KOPT-K1 (cell line): ENCODE results near the gene ANKLE2.
"Not testable (repeated sequence)": the region's sequence is repeated elsewhere in the genome, so short reads cannot be mapped to it uniquely, and the experiment has no call there.

Experiments used
- H3K27ac ChIP-seq: fragments of 200-600 bp; sonication (generic); 2 replicates; pipeline ENCODE4 v1.5.1; 2016; ENCODE audit warnings: antibody characterized with exemption, mild to moderate bottlenecking, low read depth, low read length; ENCODE audit not compliant: poor library complexity, severe bottlenecking
- H3K36me3 ChIP-seq: fragments of 200-600 bp; sonication (generic); 2 replicates; pipeline ENCODE4 v1.5.1; 2017; ENCODE audit warnings: antibody characterized with exemption, mild to moderate bottlenecking, low read length, moderate library complexity; ENCODE audit not compliant: insufficient read depth
- H3K9me3 ChIP-seq: fragments of 200-600 bp; sonication (generic); 2 replicates; pipeline ENCODE4 v1.5.1; 2017; ENCODE audit warnings: antibody characterized with exemption, low read length, mild to moderate bottlenecking; ENCODE audit not compliant: insufficient read depth, poor library complexity, severe bottlenecking

The ANKLE2 gene

GRCh38 chr12:132787877-132788276 is 26.2 kb upstream of the ANKLE2 start:
- no peaks in the 10 kb centered on the region for H3K9me3 ChIP-seq
- no peak overlapping the region for H3K27ac ChIP-seq
- peaks cover 97% of the 10 kb centered on the region for H3K36me3 ChIP-seq

GRCh38 chr12:132786192-132786591 is 24.6 kb upstream of the ANKLE2 start:
- Histone ChIP-seq H3K27ac (no peak overlapping the region), H3K9me3 (no peaks in the 10 kb centered on the region), H3K36me3 (peaks cover 97% of the 10 kb centered on the region)

GRCh38 chr12:132784580-132784979 is 22.9 kb upstream of the ANKLE2 start:
- no peaks in the 10 kb centered on the region for H3K9me3 ChIP-seq
- H3K36me3 ChIP-seq, result peaks cover 97% of the 10 kb centered on the region
- no peak overlapping the region for H3K27ac ChIP-seq

- H3K36me3 ChIP-seq, result peaks cover 97% of the 10 kb centered on the region
- H3K9me3 ChIP-seq, result no peaks in the 10 kb centered on the region
- H3K27ac ChIP-seq, result no peak overlapping the region
These were observed 22.4 kb upstream of the ANKLE2 start for GRCh38 chr12:132783917-132784531.

GRCh38 chr12:132781938-132782337 is 20.3 kb upstream of the ANKLE2 start:
- peaks cover 99% of the 10 kb centered on the region for H3K36me3 ChIP-seq
- H3K9me3 ChIP-seq, result no peaks in the 10 kb centered on the region
- no peak overlapping the region for H3K27ac ChIP-seq

GRCh38 chr12:132779781-132780353 is 18.2 kb upstream of the ANKLE2 start:
- H3K27ac ChIP-seq, result no peak overlapping the region
- H3K36me3 ChIP-seq, result peaks cover 99% of the 10 kb centered on the region
- no peaks in the 10 kb centered on the region for H3K9me3 ChIP-seq

GRCh38 chr12:132777614-132778013 is 16.0 kb upstream of the ANKLE2 start:
- Histone ChIP-seq H3K36me3 (peaks cover 99% of the 10 kb centered on the region), H3K9me3 (no peaks in the 10 kb centered on the region), H3K27ac (no peak overlapping the region)

GRCh38 chr12:132776816-132777568 is 15.4 kb upstream of the ANKLE2 start:
- Histone ChIP-seq H3K9me3 (no peaks in the 10 kb centered on the region), H3K36me3 (peaks cover 99% of the 10 kb centered on the region), H3K27ac (no peak overlapping the region)

GRCh38 chr12:132776230-132776625 is 14.6 kb upstream of the ANKLE2 start:
- H3K9me3 ChIP-seq, H3K27ac ChIP-seq: not testable (repeated sequence)
- peaks cover 94% of the 10 kb centered on the region for H3K36me3 ChIP-seq

GRCh38 chr12:132775502-132776229 is 14.0 kb upstream of the ANKLE2 start:
- H3K9me3 ChIP-seq, result no peaks in the 10 kb centered on the region
- H3K36me3 ChIP-seq, result peaks cover 88% of the 10 kb centered on the region
- H3K27ac ChIP-seq, result no peak overlapping the region

GRCh38 chr12:132774646-132775275 is 13.1 kb upstream of the ANKLE2 start:
- Histone ChIP-seq H3K27ac (no peak overlapping the region), H3K36me3 (peaks cover 86% of the 10 kb centered on the region), H3K9me3 (no peaks in the 10 kb centered on the region)

GRCh38 chr12:132774159-132774558 is 12.5 kb upstream of the ANKLE2 start:
- Histone ChIP-seq H3K9me3 (no peaks in the 10 kb centered on the region), H3K27ac (no peak overlapping the region), H3K36me3 (peaks cover 86% of the 10 kb centered on the region)

- Histone ChIP-seq H3K27ac (peak overlapping the region; percentile 23), H3K36me3 (peaks cover 87% of the 10 kb centered on the region), H3K9me3 (no peaks in the 10 kb centered on the region)
These were observed 11.7 kb upstream of the ANKLE2 start for GRCh38 chr12:132773077-132773955.

GRCh38 chr12:132772606-132773005 is 11.0 kb upstream of the ANKLE2 start:
- peak overlapping the region; percentile 22 for H3K27ac ChIP-seq
- peaks cover 81% of the 10 kb centered on the region for H3K36me3 ChIP-seq
- no peaks in the 10 kb centered on the region for H3K9me3 ChIP-seq
